Activated naive CD4-positive, alpha-beta T cell treated with Interleukin-2 at 50 U/mL for 16 hours (primary cell): ENCODE measurements around the gene DYNC1LI1.

Experiments used
- DNase-seq: peaks from one replicate; pipeline ENCODE4 v3.0.0-alpha.2; 2020

The DYNC1LI1 gene

GRCh38 chr3:32487781-32488473 is 82.7 kb downstream of the DYNC1LI1 start:
- no peak for DNase-seq

GRCh38 chr3:32484436-32484835 is 86.2 kb downstream of the DYNC1LI1 start:
- no peak for DNase-seq

GRCh38 chr3:32483772-32484171 is 86.9 kb downstream of the DYNC1LI1 start:
- no peak for DNase-seq

- DNase-seq = no peak
Observed at GRCh38 chr3:32482693-32483092, 88.0 kb downstream of the DYNC1LI1 start.

- no peak for DNase-seq
Observed at GRCh38 chr3:32481791-32482631, 88.6 kb downstream of the DYNC1LI1 start.

- DNase-seq = no peak
Observed at GRCh38 chr3:32480604-32481003, 90.1 kb downstream of the DYNC1LI1 start.
